Smooth muscle cell (in vitro differentiated cells): ENCODE results near the gene ZNF516. TPM values are rescaled to one million over a fixed set of nuclear protein-coding genes. Genes with fewer than 3 reads are reported as not detected.

Experiments used
- DNase-seq: peaks from one replicate; lab custom pipeline; 2025; ENCODE audit not compliant: unreplicated experiment; lab: John Stamatoyannopoulos, UW
- H2AFZ ChIP-seq: fragments of 200-600 bp; sonication (generic); 2 replicates; pipeline ENCODE4 v1.6.0; 2016; ENCODE audit warnings: antibody characterized with exemption, low read depth, mild to moderate bottlenecking
- H3F3A ChIP-seq: fragments of 200-600 bp; sonication (generic); 2 replicates; pipeline ENCODE4 v1.6.0; 2017; ENCODE audit warnings: antibody characterized with exemption, low read depth
- H3K27ac ChIP-seq: fragments of 200-600 bp; sonication (generic); 2 replicates; pipeline ENCODE4 v1.5.1; 2016; ENCODE audit warnings: low read depth, mild to moderate bottlenecking
- H3K27me3 ChIP-seq: fragments of 200-600 bp; sonication (generic); 2 replicates; pipeline ENCODE4 v1.6.1; 2016; ENCODE audit warnings: low read depth, mild to moderate bottlenecking
- H3K36me3 ChIP-seq: fragments of 200-600 bp; sonication (generic); 2 replicates; pipeline ENCODE4 v1.5.1; 2016; ENCODE audit warnings: low read depth
- H3K4me1 ChIP-seq: fragments of 200-600 bp; sonication (generic); 2 replicates; pipeline ENCODE4 v1.5.1; 2016; ENCODE audit warnings: low read depth
- H3K4me2 ChIP-seq: fragments of 200-600 bp; sonication (generic); 2 replicates; pipeline ENCODE4 v1.6.0; 2016; ENCODE audit warnings: mild to moderate bottlenecking
- H3K4me3 ChIP-seq: fragments of 200-600 bp; sonication (generic); 2 replicates; pipeline ENCODE4 v1.5.1; 2016; ENCODE audit warnings: mild to moderate bottlenecking
- H3K79me2 ChIP-seq: fragments of 200-600 bp; sonication (generic); 2 replicates; pipeline ENCODE4 v1.6.0; 2016; ENCODE audit warnings: low read depth, mild to moderate bottlenecking
- H3K9ac ChIP-seq: fragments of 200-600 bp; sonication (generic); 2 replicates; pipeline ENCODE4 v1.6.0; 2016; ENCODE audit warnings: low read depth
- H3K9me3 ChIP-seq: fragments of 200-600 bp; sonication (generic); replicated peaks from 2 replicates; pipeline ENCODE4 v1.5.1; 2016; ENCODE audit warnings: low read depth
- H4K20me1 ChIP-seq: fragments of 200-600 bp; sonication (generic); 2 replicates; pipeline ENCODE4 v1.6.0; 2016; ENCODE audit warnings: low read depth
- CTCF ChIP-seq: fragments of 200-600 bp; sonication (generic); IDR thresholded peaks from 2 replicates; pipeline ENCODE4 v1.5.1; 2017; ENCODE audit warnings: borderline replicate concordance, mild to moderate bottlenecking, antibody characterized with exemption; ENCODE audit not compliant: insufficient read depth, poor library complexity, severe bottlenecking
- WGBS: methylation state at CpG from one replicate; pipeline ENCODE4 v1.1.7; 2016; ENCODE audit warnings: low lambda C conversion rate; 5-methylcytosine and 5-hydroxymethylcytosine counted together
- polyA plus RNA-seq: library from polyadenylated mRNA; unstranded; fragments of >200 nt; fragmentation: Nextera tagmentation; extraction: Ambion mirVana; gene quantifications from 2 replicates; pipeline ENCODE4 v1.2.1, GENCODE V29; 2016
- total RNA-seq: library from RNA; depleted of rRNA; stranded (reverse); fragments of >200 nt; gene quantifications from 2 replicates; pipeline ENCODE4 v1.2.3, GENCODE V29; 2014

Gene ZNF516
- total and polyA plus RNA-seq, 2 experiments from 2014 or later: 15.6 to 24.2 TPM

GRCh38 chr18:76484749-76485387, 10.2 kb downstream of the ZNF516 start:
- DNase-seq: no peak
- no peak overlapping the region for H3K4me3 ChIP-seq
- H2AFZ ChIP-seq: no peak overlapping the region
- H3F3A ChIP-seq: no peaks in the 10 kb centered on the region
- peaks cover 99% of the 10 kb centered on the region for H4K20me1 ChIP-seq
- peaks cover 35% of the 10 kb centered on the region for H3K4me1 ChIP-seq
- H3K9me3 ChIP-seq: no peaks in the 10 kb centered on the region
- no peak for TF ChIP-seq CTCF
- H3K27ac ChIP-seq: no peak overlapping the region
- no peak overlapping the region for H3K4me2 ChIP-seq
- no peaks in the 10 kb centered on the region for H3K27me3 ChIP-seq
- H3K79me2 ChIP-seq: peaks cover 95% of the 10 kb centered on the region
- H3K9ac ChIP-seq: no peak overlapping the region
- H3K36me3 ChIP-seq: no peaks in the 10 kb centered on the region
- 65% methylated on average over 6 of the region's 6 CpGs for WGBS

GRCh38 chr18:76483780-76484179, 11.3 kb downstream of the ZNF516 start:
- H3K27me3 ChIP-seq: no peaks in the 10 kb centered on the region

GRCh38 chr18:76482971-76483691, 11.9 kb downstream of the ZNF516 start:
- Histone ChIP-seq H3K9ac (no peak overlapping the region), H2AFZ (no peak overlapping the region), H3K9me3 (no peaks in the 10 kb centered on the region), H4K20me1 (peaks cover 99% of the 10 kb centered on the region), H3K36me3 (no peaks in the 10 kb centered on the region), H3F3A (peaks cover 10% of the 10 kb centered on the region), H3K27me3 (no peaks in the 10 kb centered on the region), H3K4me2 (no peak overlapping the region), H3K27ac (no peak overlapping the region), H3K4me3 (no peak overlapping the region), H3K4me1 (peaks cover 21% of the 10 kb centered on the region), H3K79me2 (peaks cover 95% of the 10 kb centered on the region)
- 92% methylated on average over 15 of the region's 15 CpGs for WGBS
- TF ChIP-seq CTCF: no peak
- no peak for DNase-seq

More at GRCh38 chr18:76483780-76484179, 11.3 kb downstream of the ZNF516 start:
- H4K20me1 ChIP-seq: peaks cover 99% of the 10 kb centered on the region
- no peak overlapping the region for H3K4me3 ChIP-seq
- peaks cover 3% of the 10 kb centered on the region for H3F3A ChIP-seq
- no peak for DNase-seq
- H3K27ac ChIP-seq: no peak overlapping the region
- peaks cover 24% of the 10 kb centered on the region for H3K4me1 ChIP-seq
- H3K4me2 ChIP-seq: no peak overlapping the region
- H3K9ac ChIP-seq: no peak overlapping the region
- no peaks in the 10 kb centered on the region for H3K36me3 ChIP-seq
- H3K9me3 ChIP-seq: no peaks in the 10 kb centered on the region
- H3K79me2 ChIP-seq: peaks cover 95% of the 10 kb centered on the region
- H2AFZ ChIP-seq: no peak overlapping the region
- 97% methylated on average over 10 of the region's 10 CpGs for WGBS
- no peak for TF ChIP-seq CTCF
